Tongue (tissue), 2 donors: ENCODE measurements around the gene LZTFL1. TPM values are rescaled to one million over a fixed set of nuclear protein-coding genes. Genes with fewer than 3 reads are reported as not detected.

ENCODE experiments used
- DNase-seq: peaks from one replicate; pipeline ENCODE4 v3.0.0-alpha.2; 2015
- total RNA-seq: library from RNA; depleted of rRNA; stranded (reverse); fragments of >200 nt; gene quantifications from one replicate; pipeline ENCODE4 v1.2.3, GENCODE V29; 2014

Gene LZTFL1
- 25.2 TPM for total RNA-seq

GRCh38 chr3:45841757-45842491 is at the start of gene LZTFL1:
TSS of gene LZTFL1 (minus strand) at chr3:45842119. CDS start at chr3:45841991, 128 bp downstream.
- peak; percentile 98 for DNase-seq

DNA sequence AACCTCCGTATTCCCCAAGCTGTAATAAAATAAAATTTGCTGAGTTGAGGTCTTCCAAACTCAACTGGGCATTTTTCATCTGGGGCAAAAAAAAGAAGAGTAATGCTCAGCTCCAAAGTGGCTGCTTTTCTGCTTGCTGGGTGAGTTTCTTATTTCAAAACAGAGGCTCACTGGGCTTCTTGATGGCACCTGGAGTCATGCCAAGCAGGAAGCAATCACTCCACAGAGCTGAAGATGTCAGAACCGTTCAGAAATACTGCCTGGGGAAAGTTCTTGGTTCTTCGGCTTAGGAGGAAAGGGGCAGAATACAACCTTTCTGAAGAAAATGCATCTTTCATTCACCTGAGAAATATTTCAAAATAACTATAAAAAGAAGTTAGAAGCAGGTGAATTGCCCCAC is 48.5 kb upstream of the LZTFL1 start:
- DNase-seq, result peak; percentile 38

DNA sequence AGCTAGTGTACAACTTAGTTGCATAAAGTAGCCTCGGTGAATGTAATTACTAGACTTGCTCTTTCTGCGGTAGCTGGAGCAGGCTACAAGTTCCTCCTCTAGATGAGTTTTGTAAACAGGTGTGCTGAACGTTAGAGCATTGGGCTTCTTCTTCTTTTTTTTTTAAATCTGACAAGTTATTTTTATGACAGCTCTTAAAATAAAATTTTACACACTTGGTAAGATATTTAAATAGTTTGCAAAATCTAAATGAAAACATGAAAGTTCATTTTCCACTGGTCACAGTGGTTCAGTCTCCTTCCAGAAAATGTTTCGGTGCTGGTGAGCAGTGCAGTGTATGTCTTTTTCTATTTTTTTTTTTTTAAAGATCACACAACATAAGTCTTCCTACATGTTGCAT is 47.4 kb upstream of the LZTFL1 start:
- DNase-seq, result no peak

DNA sequence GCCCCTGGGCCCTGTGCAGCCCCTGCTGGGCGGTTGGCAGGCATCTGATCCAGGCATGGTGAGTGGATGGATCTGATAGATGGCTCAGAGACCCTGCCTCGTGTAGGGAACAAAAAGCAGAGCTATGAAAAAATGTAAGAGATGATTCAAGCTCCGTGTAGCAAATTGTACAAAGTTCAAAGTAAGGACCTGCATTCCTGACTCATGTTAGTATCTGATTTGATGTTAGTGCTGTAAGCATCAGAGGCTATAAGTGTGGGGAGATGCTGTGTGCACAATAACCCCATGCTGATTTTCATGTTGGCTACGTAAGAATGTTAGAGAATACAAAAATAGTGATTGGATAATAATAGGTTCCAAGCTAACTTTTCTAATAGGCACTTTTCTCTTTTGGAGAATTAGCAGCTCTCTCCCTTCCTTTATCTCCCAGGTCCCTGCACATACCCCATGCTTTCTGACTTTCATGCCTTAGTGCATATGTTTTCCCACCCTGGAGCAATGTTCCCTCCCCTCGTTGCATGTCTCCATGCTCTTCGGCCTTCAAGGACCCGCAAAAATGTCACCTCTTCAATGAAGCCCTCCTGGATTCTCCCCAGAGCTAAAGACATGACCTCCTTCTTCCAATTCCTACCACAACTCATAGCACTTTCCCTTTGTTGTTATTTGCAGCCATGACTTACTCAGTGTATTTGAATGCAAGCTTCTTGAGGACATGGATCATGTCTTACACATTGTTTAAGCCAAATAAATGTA is 46.0 kb upstream of the LZTFL1 start:
- DNase-seq, result no peak

- DNase-seq, result no peak
These were observed 45.4 kb upstream of the LZTFL1 start for GRCh38 chr3:45887285-45887684.

GRCh38 chr3:45885979-45886705 is 44.2 kb upstream of the LZTFL1 start, which contains the start of gene CCR9:
TSS of gene CCR9 (plus strand) at chr3:45886543. CDS start at chr3:45894934, 8,391 bp downstream.
- no peak for DNase-seq

GRCh38 chr3:45884368-45885201 is 42.7 kb upstream of the LZTFL1 start:
- no peak for DNase-seq

DNA sequence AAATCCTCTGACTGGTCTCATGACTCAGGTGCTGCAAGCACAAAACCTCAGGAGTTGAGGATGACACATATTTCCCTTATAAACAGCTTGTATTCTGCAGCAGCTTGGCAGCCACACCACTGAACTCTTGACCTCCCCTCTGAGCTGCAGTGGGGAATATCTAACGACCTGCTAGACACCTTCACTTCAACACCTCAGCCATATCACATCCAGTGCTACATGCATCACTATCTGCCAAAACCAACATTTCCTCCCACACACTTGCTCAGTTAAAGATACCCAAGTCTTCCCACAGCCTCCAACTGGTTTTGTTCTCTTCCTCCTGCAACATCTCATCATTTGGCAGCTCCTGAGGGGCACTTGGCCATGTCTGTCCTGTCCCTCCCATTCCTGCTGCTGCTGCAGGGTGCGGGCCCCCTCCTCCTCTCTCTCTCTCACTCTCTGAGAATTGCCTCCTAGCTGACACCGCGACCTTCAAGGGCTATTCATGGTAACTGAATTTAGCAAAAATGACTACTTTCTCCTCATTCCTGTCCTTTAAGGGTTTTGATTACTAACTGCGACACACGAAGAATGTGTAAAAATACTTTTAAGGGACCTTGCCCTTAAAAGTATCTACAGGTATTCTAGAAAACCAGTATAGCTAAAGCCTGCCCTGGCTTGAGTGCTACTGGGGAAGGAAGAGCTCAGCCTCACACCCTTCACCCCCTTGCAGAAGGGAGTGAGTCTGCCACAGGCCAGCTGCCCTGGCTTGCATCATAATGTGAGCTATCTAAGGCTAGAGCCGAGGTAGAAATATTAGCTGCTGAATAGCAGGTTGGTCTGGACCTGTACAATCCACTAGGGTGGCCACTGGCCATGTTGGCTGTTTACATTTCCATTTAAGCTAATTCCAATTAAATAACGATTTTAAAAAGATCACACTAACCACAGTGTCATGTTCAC is 39.4 kb upstream of the LZTFL1 start:
- no peak for DNase-seq

GRCh38 chr3:45880725-45881077 is 38.8 kb upstream of the LZTFL1 start:
- DNase-seq, result no peak

GRCh38 chr3:45878124-45878523 is 36.2 kb upstream of the LZTFL1 start:
- no peak for DNase-seq

DNA sequence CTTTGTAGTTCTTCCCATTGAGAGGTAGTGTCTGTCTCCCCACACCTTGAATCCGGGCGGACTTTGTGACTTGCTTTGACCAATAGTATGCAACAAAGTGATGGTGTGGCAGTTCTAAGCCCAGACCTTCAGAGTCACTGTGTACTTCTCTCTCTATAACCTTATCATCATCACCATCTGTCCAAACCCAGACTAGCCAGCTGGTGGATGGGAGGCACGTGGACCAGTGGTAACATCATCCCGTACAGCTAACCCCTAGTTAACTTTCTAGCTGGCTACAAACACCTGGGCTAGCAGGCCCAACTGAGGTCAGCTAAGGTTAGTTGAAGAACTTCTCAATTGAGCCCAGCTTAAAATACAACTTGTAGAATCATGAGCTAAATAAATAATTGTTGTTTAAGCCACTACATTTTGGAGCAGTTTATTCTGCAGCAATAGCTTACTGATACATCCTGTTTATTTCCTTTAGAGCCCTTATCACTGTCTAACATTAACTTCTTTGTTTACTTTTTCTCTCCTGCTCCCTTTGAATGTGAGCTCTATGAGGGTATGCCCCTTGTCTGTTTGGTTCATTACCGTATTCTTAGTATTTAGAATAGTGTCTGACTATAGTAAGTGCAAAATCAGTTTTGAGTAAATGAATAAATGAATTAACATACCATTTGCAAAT is 32.9 kb upstream of the LZTFL1 start:
- no peak for DNase-seq

- DNase-seq, result no peak
These were observed 31.7 kb upstream of the LZTFL1 start for GRCh38 chr3:45873638-45874037.

DNA sequence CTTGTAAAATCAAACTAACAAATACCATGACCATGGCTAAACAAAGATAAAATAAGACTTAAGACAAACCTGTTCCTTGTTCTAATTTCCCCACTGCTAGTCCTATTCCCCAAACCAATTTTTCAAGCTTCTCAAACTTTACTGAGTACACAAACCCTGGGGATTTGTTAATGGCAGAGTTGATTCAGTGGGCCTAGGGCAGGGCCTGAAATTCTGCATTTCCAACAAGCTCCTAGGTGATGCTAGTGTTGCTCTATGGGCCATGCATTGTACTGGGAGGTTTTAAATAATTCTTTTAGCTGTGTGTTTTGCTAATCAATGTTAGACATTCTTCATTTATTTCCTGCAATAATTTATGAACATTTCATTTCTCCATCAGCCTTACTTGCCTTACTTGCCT is 31.1 kb upstream of the LZTFL1 start:
- no peak for DNase-seq

- DNase-seq, result no peak
These were observed 30.6 kb upstream of the LZTFL1 start for GRCh38 chr3:45872569-45872968.

GRCh38 chr3:45871780-45872179 is 29.9 kb upstream of the LZTFL1 start:
- no peak for DNase-seq

GRCh38 chr3:45870099-45870498 is 28.2 kb upstream of the LZTFL1 start:
- DNase-seq, result no peak

GRCh38 chr3:45869638-45870037 is 27.7 kb upstream of the LZTFL1 start:
- no peak for DNase-seq

- DNase-seq, result no peak
These were observed 26.7 kb upstream of the LZTFL1 start for GRCh38 chr3:45868650-45869049.

DNA sequence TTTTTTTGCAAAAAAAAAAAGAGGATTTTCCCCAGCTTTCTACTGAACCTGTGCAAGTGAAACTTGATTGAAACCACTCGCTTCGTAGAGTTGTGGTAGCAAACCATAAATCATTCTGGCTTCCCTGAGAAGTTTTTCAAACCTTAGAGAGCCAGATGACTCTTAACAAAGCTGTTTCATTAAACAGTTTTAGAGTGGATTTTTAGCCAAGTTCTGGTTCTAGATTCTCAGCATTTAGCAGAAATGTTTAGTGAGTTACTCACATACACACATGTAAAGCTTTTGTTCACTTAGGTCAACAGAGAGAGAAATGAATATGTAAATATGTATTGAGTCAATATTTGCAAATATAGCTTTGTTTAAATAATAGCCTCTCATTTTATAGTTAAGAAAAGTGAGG is 26.3 kb upstream of the LZTFL1 start:
- peak; percentile 2 for DNase-seq

DNA sequence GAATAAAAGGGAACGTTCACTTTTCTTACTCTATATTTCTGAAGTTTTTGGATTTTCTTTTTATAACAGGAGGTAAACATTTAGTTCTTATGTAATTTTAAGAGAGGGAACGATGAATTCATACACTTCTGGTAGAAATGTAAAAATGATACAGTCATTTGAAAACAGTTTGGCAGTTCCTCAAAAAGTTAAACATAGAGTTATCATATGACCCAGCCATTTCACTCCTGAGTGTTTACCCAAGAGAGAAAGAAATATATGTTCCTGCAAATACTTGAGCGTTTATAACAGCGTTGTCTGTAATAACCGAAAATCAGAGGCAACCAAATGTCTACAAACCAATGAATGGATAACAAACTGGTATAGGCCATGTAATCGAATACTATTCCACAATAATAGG is 23.6 kb upstream of the LZTFL1 start:
- no peak for DNase-seq
